ENCODE results near the gene UNC13D.
"Not testable (repeated sequence)": the region's sequence is repeated elsewhere in the genome, so short reads cannot be mapped to it uniquely, and the experiment has no call there.

UNC13D gene

DNA sequence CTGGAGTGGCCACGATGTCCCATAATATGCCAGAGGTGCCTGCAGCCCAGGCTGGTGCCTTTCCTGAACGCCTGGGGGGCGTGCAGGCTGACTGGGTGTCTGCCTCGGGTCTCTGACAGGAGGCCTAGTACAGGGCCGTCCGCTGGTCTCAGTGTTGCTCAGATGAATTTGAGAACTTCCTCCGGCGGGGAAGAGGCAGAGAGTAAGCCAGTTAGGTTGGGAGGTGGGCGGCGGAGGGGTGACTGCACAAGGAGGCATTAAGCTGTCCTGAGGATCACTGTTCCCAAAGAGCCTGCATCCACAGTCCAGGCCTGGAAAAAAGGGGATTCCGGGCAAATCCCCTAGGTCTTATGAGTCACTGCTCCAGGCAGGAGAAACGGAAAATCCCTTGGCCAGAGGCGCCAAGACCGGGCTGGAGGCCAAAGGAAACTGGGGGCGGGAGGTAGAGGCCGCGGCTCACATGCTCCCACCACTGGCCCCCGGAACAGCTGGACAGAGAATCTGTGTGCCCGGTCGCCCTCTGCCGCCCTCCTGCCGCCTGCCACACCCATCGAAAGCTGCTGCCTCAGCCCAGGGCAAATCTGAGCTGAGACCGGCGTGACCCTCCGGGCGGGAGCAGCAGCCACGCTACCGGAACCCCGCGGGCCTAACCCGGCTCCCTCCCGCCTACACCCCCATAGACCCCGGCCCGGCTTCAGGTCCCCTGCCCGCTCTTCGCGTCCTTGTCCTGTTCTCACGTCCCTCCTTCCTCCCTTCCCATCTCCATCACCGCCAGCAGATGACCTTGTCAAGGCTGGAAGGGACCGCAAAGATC is 32.9 kb upstream of the UNC13D start:
- Mint-ChIP-seq H3K9me3 (no peaks in the 10 kb centered on the region), H3K4me1 (peaks cover 46% of the 10 kb centered on the region), H3K27me3 (no peaks in the 10 kb centered on the region), H3K27ac (peak overlapping the region; percentile 92), H3K36me3 (no peaks in the 10 kb centered on the region), H3K4me3 (peak overlapping the region; percentile 88)

- Mint-ChIP-seq H3K27me3 (no peaks in the 10 kb centered on the region), H3K4me1 (peaks cover 40% of the 10 kb centered on the region), H3K4me3 (peak overlapping the region; percentile 88), H3K9me3 (no peaks in the 10 kb centered on the region), H3K36me3 (no peaks in the 10 kb centered on the region), H3K27ac (peak overlapping the region; percentile 81)
These were observed 32.2 kb upstream of the UNC13D start for GRCh38 chr17:75876190-75876937.

DNA sequence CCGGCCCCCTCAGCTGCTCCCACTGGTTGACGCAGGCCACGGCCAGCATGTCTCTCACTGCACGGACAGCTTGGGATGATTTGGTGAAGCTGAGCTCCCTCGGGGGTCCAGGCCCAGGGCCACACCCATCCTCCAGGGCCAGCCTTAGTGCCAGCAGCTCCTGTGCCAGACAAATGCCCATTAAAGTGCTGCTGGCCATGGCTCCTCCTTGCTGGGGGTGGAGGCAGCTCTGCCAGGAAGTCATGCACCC is 31.7 kb upstream of the UNC13D start:
- peak overlapping the region; percentile 81 for H3K27ac Mint-ChIP-seq

DNA sequence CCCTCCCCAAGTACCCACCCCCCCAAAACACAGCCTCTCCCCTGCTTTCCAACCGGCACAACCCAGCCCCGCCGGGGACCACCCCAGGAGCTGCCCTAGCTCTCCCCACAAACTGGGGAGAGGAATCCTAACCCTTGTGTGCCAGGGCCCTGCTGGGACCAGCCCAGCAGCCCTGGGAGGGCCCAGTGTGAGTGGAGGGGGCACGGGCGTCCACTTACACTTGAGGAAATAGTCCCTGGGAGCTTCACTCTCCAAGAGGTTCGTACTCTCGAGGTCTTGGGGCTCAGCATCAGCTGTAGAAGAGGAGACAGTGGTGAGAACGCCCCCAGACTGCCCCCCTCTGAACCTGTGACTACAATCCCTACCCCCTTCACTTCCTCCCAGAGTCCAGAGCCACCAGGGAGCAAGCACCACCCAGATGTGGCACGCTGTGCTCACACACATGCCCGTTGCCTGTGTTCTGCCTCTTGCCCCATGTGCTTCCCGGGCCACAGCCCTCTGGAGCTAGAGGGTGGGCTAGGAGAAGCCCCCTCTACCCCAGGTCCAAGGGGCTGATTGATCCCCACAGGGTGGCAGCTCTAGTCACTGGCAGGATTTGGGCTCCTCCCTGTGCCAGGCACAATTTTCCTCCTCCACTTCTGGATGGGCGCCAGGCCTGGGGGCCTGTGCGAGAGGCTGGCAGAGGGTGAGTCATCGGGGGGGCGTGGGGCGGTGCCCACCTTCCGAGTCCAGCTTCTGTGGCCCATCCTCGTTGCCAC is 31.2 kb upstream of the UNC13D start:
- Mint-ChIP-seq H3K36me3 (no peaks in the 10 kb centered on the region), H3K27ac (no peak overlapping the region), H3K27me3 (no peaks in the 10 kb centered on the region), H3K4me3 (peak overlapping the region; percentile 88), H3K4me1 (peaks cover 40% of the 10 kb centered on the region), H3K9me3 (no peaks in the 10 kb centered on the region)

More for the DNA sequence above, 31.7 kb upstream of the UNC13D start:
- H3K9me3 Mint-ChIP-seq = no peaks in the 10 kb centered on the region
- H3K4me3 Mint-ChIP-seq = peak overlapping the region; percentile 88
- peaks cover 40% of the 10 kb centered on the region for H3K4me1 Mint-ChIP-seq
- no peaks in the 10 kb centered on the region for H3K36me3 Mint-ChIP-seq
- no peaks in the 10 kb centered on the region for H3K27me3 Mint-ChIP-seq

- peak overlapping the region; percentile 41 for H3K27ac Mint-ChIP-seq
- no peaks in the 10 kb centered on the region for H3K27me3 Mint-ChIP-seq
- H3K9me3 Mint-ChIP-seq = no peaks in the 10 kb centered on the region
- no peaks in the 10 kb centered on the region for H3K36me3 Mint-ChIP-seq
- H3K4me1 Mint-ChIP-seq = peaks cover 40% of the 10 kb centered on the region
- no peak overlapping the region for H3K4me3 Mint-ChIP-seq
These were observed 30.3 kb upstream of the UNC13D start for GRCh38 chr17:75874323-75875181.

DNA sequence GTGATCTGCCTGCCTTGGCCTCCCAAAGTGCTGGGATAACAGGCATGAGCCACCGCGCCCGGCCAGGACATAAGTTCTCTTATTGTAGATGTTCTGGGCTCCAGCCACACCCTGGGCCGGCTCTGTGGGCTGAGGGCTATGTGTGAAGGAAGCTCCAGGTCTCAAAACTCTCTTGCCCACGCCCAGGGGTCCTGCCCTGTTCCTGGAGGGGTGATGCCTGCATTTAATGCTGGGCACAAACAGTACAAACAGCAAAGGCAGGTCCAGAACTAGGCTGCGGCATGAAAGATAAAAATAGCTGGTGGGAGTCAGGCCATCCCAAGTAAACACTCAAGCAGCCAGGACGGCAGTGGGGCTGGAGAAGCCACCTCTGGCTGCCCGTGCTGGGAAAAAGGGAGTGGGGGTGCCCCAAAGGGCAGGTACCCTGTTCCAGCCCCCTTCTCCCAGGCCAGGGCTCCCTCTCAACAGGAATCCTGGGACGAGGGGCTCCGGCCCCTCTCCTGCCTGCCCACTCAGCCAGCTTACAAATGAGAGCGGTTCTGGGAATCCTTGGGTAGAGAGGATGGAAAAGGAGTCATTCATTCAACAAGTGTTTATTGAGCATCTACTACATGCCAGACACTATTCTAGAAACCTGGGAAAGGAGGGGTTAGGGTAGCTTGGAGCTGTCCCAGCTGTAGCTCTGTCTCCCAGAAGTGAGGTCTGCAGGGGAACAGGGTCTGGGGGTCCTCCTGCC is 29.6 kb upstream of the UNC13D start:
- Mint-ChIP-seq H3K9me3 (no peaks in the 10 kb centered on the region), H3K4me3 (no peak overlapping the region), H3K36me3 (no peaks in the 10 kb centered on the region), H3K4me1 (peaks cover 40% of the 10 kb centered on the region), H3K27me3 (no peaks in the 10 kb centered on the region), H3K27ac (peak overlapping the region; percentile 59)

- H3K27ac Mint-ChIP-seq = no peak overlapping the region
- no peaks in the 10 kb centered on the region for H3K27me3 Mint-ChIP-seq
- H3K4me1 Mint-ChIP-seq = peaks cover 38% of the 10 kb centered on the region
- no peak overlapping the region for H3K4me3 Mint-ChIP-seq
- H3K9me3 Mint-ChIP-seq = no peaks in the 10 kb centered on the region
- no peaks in the 10 kb centered on the region for H3K36me3 Mint-ChIP-seq
These were observed 28.5 kb upstream of the UNC13D start for GRCh38 chr17:75872434-75873351.

DNA sequence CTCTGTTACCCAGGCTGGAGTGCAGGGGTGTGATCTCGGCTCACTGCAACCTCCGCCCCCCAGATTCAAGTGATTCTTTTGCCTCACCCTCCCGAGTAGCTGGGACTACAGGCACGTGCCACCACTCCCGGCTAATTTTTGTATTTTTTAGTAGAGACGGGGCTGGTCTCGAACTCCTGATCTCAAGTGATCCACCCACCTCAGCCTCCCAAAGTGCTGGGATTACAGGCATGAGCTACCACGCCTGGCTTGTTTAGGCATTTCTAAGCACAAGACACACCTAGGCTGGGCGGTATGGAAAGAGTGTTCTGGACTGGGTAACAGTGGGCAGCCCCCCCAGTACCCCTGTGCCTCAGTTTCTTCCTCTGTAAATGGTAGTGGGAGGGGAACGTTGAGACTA is 26.0 kb upstream of the UNC13D start:
- not testable (repeated sequence) for H3K4me3 Mint-ChIP-seq, H3K27ac Mint-ChIP-seq, H3K9me3 Mint-ChIP-seq, H3K36me3 Mint-ChIP-seq, H3K27me3 Mint-ChIP-seq
- peaks cover 23% of the 10 kb centered on the region for H3K4me1 Mint-ChIP-seq

- no peak overlapping the region for H3K4me3 Mint-ChIP-seq
- H3K27ac Mint-ChIP-seq = no peak overlapping the region
- peaks cover 30% of the 10 kb centered on the region for H3K4me1 Mint-ChIP-seq
- H3K27me3 Mint-ChIP-seq = no peaks in the 10 kb centered on the region
- H3K9me3 Mint-ChIP-seq = no peaks in the 10 kb centered on the region
- no peaks in the 10 kb centered on the region for H3K36me3 Mint-ChIP-seq
These were observed 25.3 kb upstream of the UNC13D start for GRCh38 chr17:75869282-75870141.

- H3K36me3 Mint-ChIP-seq, H3K27ac Mint-ChIP-seq, H3K4me3 Mint-ChIP-seq, H3K27me3 Mint-ChIP-seq, H3K9me3 Mint-ChIP-seq: not testable (repeated sequence)
- H3K4me1 Mint-ChIP-seq = peaks cover 33% of the 10 kb centered on the region
These were observed 24.6 kb upstream of the UNC13D start for GRCh38 chr17:75868730-75869281.

- not testable (repeated sequence) for H3K27me3 Mint-ChIP-seq, H3K27ac Mint-ChIP-seq, H3K9me3 Mint-ChIP-seq, H3K4me3 Mint-ChIP-seq, H3K36me3 Mint-ChIP-seq
- H3K4me1 Mint-ChIP-seq = peaks cover 25% of the 10 kb centered on the region
These were observed 21.4 kb upstream of the UNC13D start for GRCh38 chr17:75865404-75866188.

DNA sequence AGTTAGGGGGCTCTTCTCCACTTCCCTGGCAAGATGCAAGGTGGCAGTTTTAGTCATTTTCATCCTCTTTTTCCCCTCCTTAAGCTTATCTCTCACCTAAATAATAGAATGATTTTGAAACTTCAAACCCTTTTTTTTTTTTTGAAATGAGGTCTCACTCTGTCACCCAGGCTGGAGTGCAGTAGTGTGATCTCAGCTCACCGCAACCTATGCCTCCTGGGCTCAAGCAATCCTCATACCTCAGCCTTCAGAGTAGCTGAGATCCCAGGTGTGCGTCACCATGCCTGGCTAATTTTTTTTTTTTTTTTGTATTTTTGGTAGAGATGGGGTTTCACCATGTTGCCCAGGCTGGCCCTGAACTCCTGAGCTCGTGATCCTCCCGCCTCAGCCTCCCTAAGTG is 20.7 kb upstream of the UNC13D start:
- peak overlapping the region; percentile 68 for H3K27ac Mint-ChIP-seq
- not testable (repeated sequence) for H3K4me3 Mint-ChIP-seq, H3K27me3 Mint-ChIP-seq, H3K36me3 Mint-ChIP-seq, H3K9me3 Mint-ChIP-seq
- H3K4me1 Mint-ChIP-seq = peaks cover 25% of the 10 kb centered on the region
